Ureter (tissue), 1 donor: ENCODE measurements around the gene IGFBP3. TPM values are rescaled to one million over a fixed set of nuclear protein-coding genes. Genes with fewer than 3 reads are reported as not detected.

Experiments used
- DNase-seq: peaks from one replicate; pipeline ENCODE4 v3.0.0-alpha.2; 2020; ENCODE audit warnings: low spot score
- total RNA-seq: library from RNA; stranded (reverse); gene quantifications from one replicate; pipeline ENCODE4 v1.2.4, GENCODE V29; 2023
- donor health status: DM: yes; HTN: yes; CAD: no.

IGFBP3 gene
- total RNA-seq, 1 donor from 2014 or later: 445 TPM

GRCh38 chr7:45872116-45873034 lies 48.7 kb downstream of the IGFBP3 start:
- DNase-seq: no peak

- no peak for DNase-seq
These were observed 51.6 kb downstream of the IGFBP3 start for GRCh38 chr7:45869426-45869825.

GRCh38 chr7:45867471-45867870 lies 53.6 kb downstream of the IGFBP3 start:
- no peak for DNase-seq

- no peak for DNase-seq
These were observed 55.3 kb downstream of the IGFBP3 start for GRCh38 chr7:45865594-45866410.

- no peak for DNase-seq
These were observed 57.4 kb downstream of the IGFBP3 start for GRCh38 chr7:45863715-45864114.

Other genes with a start within 250 kb of the IGFBP3 start
- not detected for gene CCDC201, start 48.2 kb downstream of the IGFBP3 start, total RNA-seq
- gene IGFBP1, start 32.8 kb downstream of the IGFBP3 start, total RNA-seq: not detected